Neuronal stem cell (in vitro differentiated cells): ENCODE results near the gene BCL2L12.

Experiments used
- DNase-seq: peaks from one replicate; pipeline ENCODE4 v3.0.0-alpha.2; 2013; ENCODE audit warnings: low spot score
- H2AFZ ChIP-seq: one replicate; pipeline ENCODE4 v1.6.1; 2013; ENCODE audit warnings: mild to moderate bottlenecking, low read length, inconsistent platforms
- H2AK5ac ChIP-seq: 2 replicates; pipeline ENCODE4 v1.6.1; 2013; ENCODE audit warnings: low read depth, mild to moderate bottlenecking, inconsistent platforms, low read length, moderate library complexity, mixed read lengths
- H2BK120ac ChIP-seq: 2 replicates; pipeline ENCODE4 v1.6.1; 2013; ENCODE audit warnings: low read depth, mild to moderate bottlenecking, inconsistent platforms, low read length, moderate library complexity, mixed read lengths
- H2BK12ac ChIP-seq: one replicate; pipeline ENCODE4 v1.6.1; 2013; ENCODE audit warnings: low read length, inconsistent platforms
- H2BK15ac ChIP-seq: 2 replicates; pipeline ENCODE4 v1.6.1; 2013; ENCODE audit warnings: mild to moderate bottlenecking, low read length, inconsistent platforms, mixed read lengths
- H2BK5ac ChIP-seq: one replicate; pipeline ENCODE4 v1.6.1; 2013; ENCODE audit warnings: inconsistent platforms, mild to moderate bottlenecking, low read length, moderate library complexity
- H3K14ac ChIP-seq: one replicate; pipeline ENCODE4 v1.6.1; 2013; ENCODE audit warnings: low read length, inconsistent platforms
- H3K18ac ChIP-seq: 2 replicates; pipeline ENCODE4 v1.6.1; 2013; ENCODE audit warnings: low read length, inconsistent platforms
- H3K23ac ChIP-seq: 2 replicates; pipeline ENCODE4 v1.6.1; 2013; ENCODE audit warnings: low read depth, mild to moderate bottlenecking, mixed read lengths, low read length, inconsistent platforms; ENCODE audit not compliant: poor library complexity
- H3K27ac ChIP-seq: replicated peaks from 3 replicates; pipeline ENCODE4 v1.5.1; 2013; ENCODE audit warnings: low read length, inconsistent platforms
- H3K27me3 ChIP-seq, 3 experiments: 2 replicates each; pipeline ENCODE4 v1.6.1; 2013; ENCODE audit warnings: low read length in 3 of 3, mild to moderate bottlenecking in 2 of 3, inconsistent platforms in 1 of 3, low read depth in 1 of 3, mixed read lengths in 1 of 3, moderate library complexity in 1 of 3; ENCODE audit not compliant: control insufficient read depth in 3 of 3, insufficient read depth in 3 of 3
- H3K36me3 ChIP-seq, 2 donors: replicated peaks in 1 of 2; 2 replicates each; pipeline ENCODE4 v1.6.1; 2013; ENCODE audit warnings: low read length in 2 of 2; ENCODE audit not compliant: control insufficient read depth in 2 of 2, insufficient read depth in 2 of 2
- H3K4ac ChIP-seq: 2 replicates; pipeline ENCODE4 v1.6.1; 2013; ENCODE audit warnings: inconsistent platforms, mild to moderate bottlenecking, low read length, moderate library complexity
- H3K4me1 ChIP-seq, 2 donors: 1 replicate in 1 of 2; 2 replicates in 1 of 2; pipeline ENCODE4 v1.6.1; 2013; ENCODE audit warnings: low read length in 2 of 2, low read depth in 1 of 2; ENCODE audit not compliant: control insufficient read depth in 2 of 2, insufficient read depth in 1 of 2
- H3K4me2 ChIP-seq: one replicate; pipeline ENCODE4 v1.6.1; 2013; ENCODE audit warnings: mild to moderate bottlenecking, low read length, inconsistent platforms; ENCODE audit not compliant: insufficient read depth, poor library complexity, severe bottlenecking
- H3K4me3 ChIP-seq, 2 donors: 2 replicates each; pipeline ENCODE4 v1.5.1; 2013; ENCODE audit warnings: low read length in 2 of 2, mild to moderate bottlenecking in 2 of 2, inconsistent platforms in 1 of 2, moderate library complexity in 1 of 2
- H3K79me1 ChIP-seq: one replicate; pipeline ENCODE4 v1.6.1; 2013; ENCODE audit warnings: low read depth, mild to moderate bottlenecking, inconsistent platforms, low read length, moderate library complexity
- H3K9ac ChIP-seq: one replicate; pipeline ENCODE4 v1.6.1; 2013; ENCODE audit warnings: mild to moderate bottlenecking, low read depth, low read length, inconsistent platforms; ENCODE audit not compliant: poor library complexity
- H3K9me3 ChIP-seq, 2 donors: replicated peaks in 1 of 2; 2 replicates each; pipeline versions ENCODE3 to v1.6.1; 2013; ENCODE audit warnings: low read length in 2 of 2, mild to moderate bottlenecking in 2 of 2, inconsistent platforms in 1 of 2, low read depth in 1 of 2, mixed read lengths in 1 of 2, moderate library complexity in 1 of 2; ENCODE audit not compliant: control insufficient read depth in 2 of 2, insufficient read depth in 1 of 2
- H4K8ac ChIP-seq: one replicate; pipeline ENCODE4 v1.6.1; 2013; ENCODE audit warnings: low read depth, mild to moderate bottlenecking, inconsistent platforms, low read length, moderate library complexity
- H4K91ac ChIP-seq: one replicate; pipeline ENCODE4 v1.6.1; 2013; ENCODE audit warnings: low read length, low read depth, mild to moderate bottlenecking, inconsistent platforms; ENCODE audit not compliant: poor library complexity
- WGBS, 2 donors: extraction: QIAGEN DNeasy Blood & Tissue Kit; methylation state at CpG; one replicate each; pipeline ENCODE4 v1.1.7; 2013; ENCODE audit warnings: missing lambda C conversion rate in 2 of 2, mixed read lengths in 1 of 2; ENCODE audit not compliant: insufficient read length in 2 of 2, insufficient replicate concordance in 1 of 2; ENCODE audit errors: extremely low coverage in 2 of 2; 5-methylcytosine and 5-hydroxymethylcytosine counted together

The BCL2L12 gene

GRCh38 chr19:49705919-49706318, 40.2 kb downstream of the BCL2L12 start:
- Histone ChIP-seq H2AK5ac (no peak overlapping the region), H2BK15ac (no peak overlapping the region), H3K18ac (no peak overlapping the region), H3K4ac (no peak overlapping the region), H2BK5ac (no peak overlapping the region), H3K4me1 (no peaks in the 10 kb centered on the region), H3K27ac (no peak overlapping the region), H3K79me1 (peaks cover 3% of the 10 kb centered on the region), H2BK120ac (no peak overlapping the region), H3K27me3 (no peaks in the 10 kb centered on the region), H2AFZ (no peak overlapping the region), H3K23ac (no peak overlapping the region), H3K4me3 (no peak overlapping the region), H2BK12ac (no peak overlapping the region), H4K91ac (no peak overlapping the region), H3K4me2 (no peak overlapping the region), H3K9ac (no peak overlapping the region), H3K9me3 (peaks cover 0 to 3% of the 10 kb centered on the region in 2 donors), H3K14ac (no peak overlapping the region), H3K36me3 (peaks cover 49 to 57% of the 10 kb centered on the region in 2 donors), H4K8ac (no peak overlapping the region)
- no peak for DNase-seq
- WGBS, 2 donors, result no CpG with 5 or more reads among the region's 16 CpGs

GRCh38 chr19:49710372-49710951, 44.7 kb downstream of the BCL2L12 start:
- Histone ChIP-seq H3K18ac (no peak overlapping the region), H2AK5ac (no peak overlapping the region), H3K36me3 (peaks cover 46 to 56% of the 10 kb centered on the region in 2 donors), H2BK15ac (no peak overlapping the region), H3K14ac (no peak overlapping the region), H2BK12ac (no peak overlapping the region), H4K91ac (no peak overlapping the region), H4K8ac (no peak overlapping the region), H3K4me1 (no peaks in the 10 kb centered on the region), H3K4me3 (no peak overlapping the region), H3K79me1 (peaks cover 4% of the 10 kb centered on the region), H3K4ac (no peak overlapping the region), H2BK120ac (no peak overlapping the region), H3K9ac (no peak overlapping the region), H3K9me3 (peaks cover 0 to 10% of the 10 kb centered on the region in 2 donors), H3K27me3 (peaks cover 0 to 3% (median 0%) of the 10 kb centered on the region in 3 experiments), H3K4me2 (no peak overlapping the region), H2AFZ (no peak overlapping the region), H2BK5ac (no peak overlapping the region), H3K27ac (no peak overlapping the region), H3K23ac (no peak overlapping the region)
- DNase-seq, result no peak
- no CpG with 5 or more reads among the region's 20 CpGs for WGBS, 2 donors

- Histone ChIP-seq H3K14ac (no peak overlapping the region), H2BK12ac (no peak overlapping the region), H2BK15ac (no peak overlapping the region), H3K4me2 (no peak overlapping the region), H2BK5ac (no peak overlapping the region), H3K4ac (no peak overlapping the region), H3K23ac (peak overlapping the region; percentile 45), H3K18ac (no peak overlapping the region), H2AFZ (no peak overlapping the region), H3K27me3 (peaks cover 0 to 3% (median 0%) of the 10 kb centered on the region in 3 experiments), H3K27ac (no peak overlapping the region), H3K9me3 (peaks cover 0 to 10% of the 10 kb centered on the region in 2 donors), H4K91ac (no peak overlapping the region), H3K79me1 (peaks cover 4% of the 10 kb centered on the region), H3K4me3 (no peak overlapping the region), H3K4me1 (no peaks in the 10 kb centered on the region), H4K8ac (no peak overlapping the region), H2AK5ac (no peak overlapping the region), H3K9ac (no peak overlapping the region), H2BK120ac (no peak overlapping the region), H3K36me3 (peaks cover 32 to 38% of the 10 kb centered on the region in 2 donors)
- 100% methylated on average over 3 of the region's 20 CpGs; no CpG with 5 or more reads in 1 of the 2 donors for WGBS, 2 donors
- DNase-seq, result no peak
Observed at GRCh38 chr19:49712397-49712859, 46.7 kb downstream of the BCL2L12 start.

GRCh38 chr19:49713236-49713845, 47.6 kb downstream of the BCL2L12 start:
- H2AFZ ChIP-seq, result no peak overlapping the region
- whole genome bisulfite sequencing, 2 donors, result no CpG with 5 or more reads among the region's 8 CpGs
- H2BK5ac ChIP-seq, result no peak overlapping the region
- no peak overlapping the region for H3K4ac ChIP-seq
- H3K36me3 ChIP-seq, result peaks cover 31 to 33% of the 10 kb centered on the region in 2 donors
- H3K4me2 ChIP-seq, result no peak overlapping the region
- no peak for DNase-seq
- H2BK12ac ChIP-seq, result no peak overlapping the region
- H3K23ac ChIP-seq, result no peak overlapping the region
- H3K4me3 ChIP-seq, result no peak overlapping the region
- H4K8ac ChIP-seq, result no peak overlapping the region
- peak overlapping the region; percentile 17 for H3K18ac ChIP-seq
- no peak overlapping the region for H3K9ac ChIP-seq
- no peak overlapping the region for H3K27ac ChIP-seq
- H3K27me3 ChIP-seq, result peaks cover 0 to 3% (median 0%) of the 10 kb centered on the region in 3 experiments
- peaks cover 0 to 10% of the 10 kb centered on the region in 2 donors for H3K9me3 ChIP-seq
- no peak overlapping the region for H2BK15ac ChIP-seq
- H4K91ac ChIP-seq, result no peak overlapping the region
- H3K79me1 ChIP-seq, result peaks cover 4% of the 10 kb centered on the region
- H3K4me1 ChIP-seq, result no peaks in the 10 kb centered on the region
- H2AK5ac ChIP-seq, result no peak overlapping the region
- H2BK120ac ChIP-seq, result no peak overlapping the region
- no peak overlapping the region for H3K14ac ChIP-seq
